ENCODE measurements around the gene PRSS53.

Gene PRSS53

DNA sequence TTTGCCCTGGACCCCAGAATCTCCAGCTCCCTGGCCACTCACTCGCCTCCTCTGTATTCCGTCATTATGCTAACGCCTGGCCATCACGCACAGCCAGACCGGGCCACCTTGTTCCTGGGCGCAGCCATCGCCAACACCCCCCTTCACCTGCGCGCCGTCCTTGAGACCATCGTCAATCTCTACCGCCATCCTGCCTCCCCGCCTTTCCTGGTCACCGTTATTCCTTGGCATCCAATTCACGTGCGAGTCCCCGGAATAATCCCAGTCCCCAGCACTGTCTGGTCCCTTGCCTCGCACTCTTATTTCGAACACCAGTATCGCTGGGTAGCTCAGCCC lies 5.3 kb upstream of the PRSS53 start:
- no peaks in the 10 kb centered on the region for H3K9me3 Mint-ChIP-seq
- H3K27me3 Mint-ChIP-seq: no peaks in the 10 kb centered on the region
- intact Hi-C loops (cut with micrococcal nuclease): loop anchor here (2.0 to 10.0 kb wide), 4 partner anchors 19 to 351 kb away; partner anchors contain the start of genes SETD1A, STX4, ZNF646 and ZNF668
- peak overlapping the region; percentile 88 for H3K4me3 Mint-ChIP-seq
- peak overlapping the region; percentile 83 for H3K27ac Mint-ChIP-seq
- H3K4me1 Mint-ChIP-seq (ENCODE audit: low read depth): peaks cover 37% of the 10 kb centered on the region
- peaks cover 41% of the 10 kb centered on the region for H3K36me3 Mint-ChIP-seq (ENCODE audit: low read depth)

DNA sequence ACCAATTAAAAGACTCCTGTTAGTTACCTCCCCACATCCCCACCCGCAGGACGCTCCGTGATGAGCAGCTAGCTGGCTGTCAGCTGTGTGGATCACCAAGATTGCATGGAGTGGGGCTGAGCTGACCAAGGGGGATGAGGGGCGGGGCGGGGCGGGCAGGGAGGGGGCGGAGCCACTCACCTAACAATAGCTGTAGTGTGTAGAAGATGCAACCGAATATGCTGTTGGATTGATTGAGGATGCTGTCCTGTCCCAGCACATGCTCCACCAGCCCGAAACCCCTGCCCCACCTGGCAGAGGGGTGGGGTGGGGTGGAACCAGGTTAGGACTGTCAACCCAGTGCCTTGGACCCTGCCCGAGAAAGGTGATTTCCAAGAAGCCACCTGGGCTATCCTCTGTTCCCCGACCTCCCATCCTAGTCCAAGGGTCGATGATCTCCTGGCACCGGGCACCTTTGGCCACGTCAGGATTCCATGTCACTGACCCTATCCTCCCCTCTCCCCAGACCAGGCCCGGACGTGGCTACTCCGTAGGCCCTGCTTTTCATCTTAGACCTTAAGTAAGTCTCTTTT lies 4.5 kb upstream of the PRSS53 start:
- peak overlapping the region; percentile 44 for H3K4me3 Mint-ChIP-seq
- no peaks in the 10 kb centered on the region for H3K27me3 Mint-ChIP-seq
- H3K27ac Mint-ChIP-seq: no peak overlapping the region
- H3K36me3 Mint-ChIP-seq (ENCODE audit: low read depth): peaks cover 49% of the 10 kb centered on the region
- no peaks in the 10 kb centered on the region for H3K9me3 Mint-ChIP-seq
- peaks cover 37% of the 10 kb centered on the region for H3K4me1 Mint-ChIP-seq (ENCODE audit: low read depth)
- intact Hi-C loops (cut with micrococcal nuclease): loop anchor here (10.0 kb wide), 2 partner anchors 138 to 352 kb away; partner anchors contain the start of genes SETD1A and ZNF843

DNA sequence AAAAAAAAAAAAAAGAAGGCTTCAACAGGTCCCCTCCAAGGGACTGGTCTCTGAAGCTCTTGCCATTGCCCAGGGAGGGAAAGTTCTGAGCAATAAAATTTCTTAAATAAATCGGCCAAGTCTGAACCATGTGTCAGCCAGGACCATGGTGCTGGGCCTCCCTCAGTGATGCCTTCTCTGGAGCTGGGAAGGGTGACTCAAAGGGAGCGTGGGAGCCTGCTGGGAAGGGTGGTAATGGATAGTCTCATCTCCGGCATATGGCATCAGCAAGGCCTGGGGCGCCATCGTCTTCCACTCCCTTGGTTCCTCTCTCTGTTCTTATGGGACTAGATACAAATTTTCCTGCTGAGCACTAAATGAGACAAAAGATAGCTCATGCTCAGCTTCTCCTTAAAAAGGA lies 3.6 kb upstream of the PRSS53 start:
- H3K27ac Mint-ChIP-seq: no peak overlapping the region
- no peaks in the 10 kb centered on the region for H3K9me3 Mint-ChIP-seq
- H3K27me3 Mint-ChIP-seq: no peaks in the 10 kb centered on the region
- intact Hi-C loops (cut with micrococcal nuclease): loop anchor here (10.0 kb wide), 2 partner anchors 138 to 352 kb away; partner anchors contain the start of genes SETD1A and ZNF843
- peaks cover 37% of the 10 kb centered on the region for H3K4me1 Mint-ChIP-seq (ENCODE audit: low read depth)
- no peak overlapping the region for H3K4me3 Mint-ChIP-seq
- peaks cover 58% of the 10 kb centered on the region for H3K36me3 Mint-ChIP-seq (ENCODE audit: low read depth)

DNA sequence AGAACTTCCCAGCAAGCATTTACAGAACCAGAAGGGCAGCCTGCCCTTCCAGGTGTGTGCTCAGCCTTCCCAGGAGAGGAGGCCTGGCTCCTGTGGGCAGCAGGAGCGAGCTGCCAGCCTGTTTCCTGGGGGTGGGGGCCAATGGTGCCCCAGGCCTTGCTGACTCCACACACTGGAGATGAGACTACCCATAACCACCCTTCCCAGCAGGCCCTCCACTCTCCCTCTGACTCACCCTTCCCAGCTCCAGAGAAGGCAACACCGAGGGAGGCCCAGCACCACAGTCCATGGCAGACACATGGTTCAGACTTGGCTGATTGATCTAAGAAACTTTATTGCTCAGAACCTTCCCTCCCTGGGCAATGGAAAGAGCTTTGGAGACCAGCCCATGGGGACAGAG lies 1.8 kb upstream of the PRSS53 start:
- intact Hi-C loops (cut with micrococcal nuclease): loop anchor here (10.0 kb wide), 2 partner anchors 136 to 354 kb away; partner anchors contain the start of genes SETD1A and ZNF843
- Mint-ChIP-seq H3K4me3 (no peak overlapping the region), H3K27me3 (no peaks in the 10 kb centered on the region), H3K4me1 (ENCODE audit: low read depth) (peaks cover 27% of the 10 kb centered on the region), H3K36me3 (ENCODE audit: low read depth) (peaks cover 75% of the 10 kb centered on the region), H3K9me3 (no peaks in the 10 kb centered on the region), H3K27ac (no peak overlapping the region)

DNA sequence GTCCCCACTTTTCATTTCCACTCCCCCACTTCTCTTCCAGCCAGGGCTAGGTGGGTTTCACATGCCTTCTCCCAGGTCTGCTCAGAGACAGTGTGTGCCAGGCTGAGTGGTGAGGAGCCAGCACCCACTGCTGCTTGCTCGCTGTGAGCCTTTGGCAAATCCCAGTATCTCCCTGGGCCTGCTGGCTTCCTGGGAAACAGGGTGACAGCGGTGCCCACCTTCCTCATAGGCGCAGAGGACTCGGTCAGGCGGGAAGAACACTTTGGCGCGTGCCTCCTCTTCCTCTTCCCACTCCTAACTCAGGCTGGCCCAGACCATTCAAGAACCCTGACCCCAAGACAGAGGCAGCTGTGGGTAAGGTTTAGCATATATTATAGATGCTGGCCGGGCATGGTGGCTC lies 456 bp upstream of the PRSS53 start:
- Mint-ChIP-seq H3K9me3 (no peaks in the 10 kb centered on the region), H3K27me3 (no peaks in the 10 kb centered on the region), H3K4me3 (no peak overlapping the region), H3K36me3 (ENCODE audit: low read depth) (peaks cover 85% of the 10 kb centered on the region), H3K27ac (no peak overlapping the region), H3K4me1 (ENCODE audit: low read depth) (peaks cover 22% of the 10 kb centered on the region)
- intact Hi-C loops (cut with micrococcal nuclease): no loop called here

DNA sequence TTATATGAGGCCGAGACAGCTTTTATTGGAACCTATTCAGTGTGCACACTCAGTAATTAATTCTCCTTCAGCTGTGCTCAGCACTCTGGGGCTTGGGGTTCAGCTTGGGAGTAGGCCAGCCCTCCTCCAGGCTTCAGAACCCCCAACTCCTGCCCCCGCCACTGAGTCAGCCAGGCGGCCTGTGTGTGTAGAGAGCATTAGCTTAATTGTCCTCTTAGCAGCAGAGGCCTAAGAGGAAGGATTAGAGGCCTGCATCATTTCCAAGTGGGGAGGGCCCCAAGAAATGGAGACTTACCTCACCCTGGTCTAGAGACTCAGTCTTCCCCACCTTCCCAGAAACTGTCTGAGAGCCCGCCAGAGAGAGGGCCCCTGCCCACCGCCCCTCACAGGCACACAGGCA lies 772 bp downstream of the PRSS53 start:
- Mint-ChIP-seq H3K27ac (no peak overlapping the region), H3K27me3 (no peaks in the 10 kb centered on the region), H3K36me3 (ENCODE audit: low read depth) (peaks cover 93% of the 10 kb centered on the region), H3K9me3 (no peaks in the 10 kb centered on the region), H3K4me1 (ENCODE audit: low read depth) (peaks cover 12% of the 10 kb centered on the region), H3K4me3 (no peak overlapping the region)
- intact Hi-C loops (cut with micrococcal nuclease): no loop called here

DNA sequence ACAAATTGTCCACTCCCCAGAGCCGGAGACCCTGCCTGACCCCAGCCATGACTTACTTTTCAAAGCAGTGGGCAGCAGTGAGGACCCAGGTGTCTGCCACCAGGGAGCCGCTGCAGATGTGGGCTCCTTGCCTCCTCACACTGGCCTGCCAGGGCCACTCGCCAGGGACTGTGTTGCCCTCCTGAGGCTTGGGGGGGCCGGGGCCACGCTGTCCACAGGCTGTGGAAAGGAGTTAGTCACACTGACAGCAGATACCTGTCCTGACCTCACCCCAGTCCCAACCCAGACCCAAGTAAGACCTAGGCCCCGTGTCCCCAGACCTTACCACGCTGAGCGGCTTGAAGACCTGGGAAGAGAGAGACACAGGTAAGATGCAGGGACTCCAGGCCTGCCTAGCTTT lies 1.3 kb downstream of the PRSS53 start:
- intact Hi-C loops (cut with micrococcal nuclease): no loop called here
- H3K27me3 Mint-ChIP-seq: no peaks in the 10 kb centered on the region
- H3K4me3 Mint-ChIP-seq: no peak overlapping the region
- H3K9me3 Mint-ChIP-seq: no peaks in the 10 kb centered on the region
- H3K4me1 Mint-ChIP-seq (ENCODE audit: low read depth): peaks cover 12% of the 10 kb centered on the region
- peaks cover 96% of the 10 kb centered on the region for H3K36me3 Mint-ChIP-seq (ENCODE audit: low read depth)
- no peak overlapping the region for H3K27ac Mint-ChIP-seq

DNA sequence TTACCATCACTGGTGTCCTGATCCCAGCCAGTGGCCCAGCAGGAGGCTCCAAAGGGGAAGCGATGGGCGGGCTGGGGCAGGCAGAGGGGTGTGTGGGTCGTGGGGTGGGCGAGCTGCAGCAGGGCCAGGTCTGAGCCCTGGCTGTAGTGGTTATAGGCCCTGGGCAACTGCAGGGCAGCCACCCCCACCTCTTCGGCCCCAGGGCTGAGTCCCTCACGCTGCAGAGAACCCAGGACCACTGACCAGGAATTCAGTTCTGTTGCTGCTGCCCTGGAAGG lies 2.2 kb downstream of the PRSS53 start:
- intact Hi-C loops (cut with micrococcal nuclease): no loop called here
- no peaks in the 10 kb centered on the region for H3K27me3 Mint-ChIP-seq
- H3K4me3 Mint-ChIP-seq: no peak overlapping the region
- no peaks in the 10 kb centered on the region for H3K9me3 Mint-ChIP-seq
- peaks cover 20% of the 10 kb centered on the region for H3K4me1 Mint-ChIP-seq (ENCODE audit: low read depth)
- H3K27ac Mint-ChIP-seq: peak overlapping the region; percentile 7
- peaks cover 99% of the 10 kb centered on the region for H3K36me3 Mint-ChIP-seq (ENCODE audit: low read depth)

DNA sequence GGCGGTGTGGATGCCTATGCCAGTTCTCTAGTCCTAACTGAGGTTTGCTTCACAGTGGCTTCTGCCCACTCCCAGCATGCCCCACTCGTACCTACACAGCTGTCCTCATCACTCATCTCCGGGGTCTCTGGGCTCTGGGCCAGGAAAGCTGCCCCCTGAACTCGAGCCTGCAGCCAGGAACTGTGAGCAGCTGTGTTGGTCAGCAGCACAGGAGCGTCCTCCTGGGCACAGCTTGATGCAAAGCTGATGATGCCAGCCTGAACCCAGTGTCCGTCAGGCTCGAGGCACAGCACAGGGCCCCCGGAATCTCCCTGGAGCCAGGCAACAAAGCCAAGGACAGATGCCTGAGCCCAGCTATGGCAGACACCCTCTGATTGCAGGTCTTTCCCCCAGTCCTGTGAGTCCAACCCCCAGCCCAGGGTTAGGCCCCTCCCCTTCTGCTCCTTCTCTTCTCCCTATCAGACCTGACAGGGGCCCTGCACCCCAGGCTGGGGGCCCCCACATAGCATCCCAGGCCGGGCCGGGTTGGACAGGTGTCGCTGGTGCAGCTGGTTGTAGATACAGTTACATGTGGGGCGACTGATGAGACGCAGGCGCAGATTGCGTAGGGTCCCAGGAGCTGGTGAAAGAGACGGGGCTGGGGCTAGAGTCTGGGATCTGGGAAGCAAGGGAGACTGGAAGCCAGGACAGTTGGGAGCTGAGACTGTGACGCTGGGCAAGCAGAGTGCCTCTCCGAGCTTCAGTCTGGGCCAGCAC lies 2.7 kb downstream of the PRSS53 start:
- intact Hi-C loops (cut with micrococcal nuclease): no loop called here
- H3K27ac Mint-ChIP-seq: peak overlapping the region; percentile 7

DNA sequence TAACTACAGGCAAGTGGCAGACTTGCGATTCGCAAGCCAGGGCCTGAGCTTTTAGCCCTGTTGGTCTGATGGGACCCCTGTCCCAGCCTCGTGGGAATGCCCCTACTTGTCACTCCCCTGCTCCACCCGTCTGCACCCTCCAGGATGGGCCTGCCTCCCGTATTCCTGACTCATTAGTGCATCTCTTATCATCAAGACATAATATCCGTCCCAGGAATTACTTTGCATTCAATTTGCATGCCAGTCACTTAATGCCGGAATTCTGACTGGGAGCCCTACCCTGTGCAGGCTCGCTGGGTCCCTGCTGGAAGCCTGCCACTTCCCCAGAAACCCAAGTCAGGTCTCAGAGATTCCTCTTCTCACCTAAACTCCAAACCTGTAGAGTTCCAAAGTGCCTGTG lies 3.3 kb downstream of the PRSS53 start:
- H3K27ac Mint-ChIP-seq: no peak overlapping the region
- peaks cover 99% of the 10 kb centered on the region for H3K36me3 Mint-ChIP-seq (ENCODE audit: low read depth)
- H3K4me1 Mint-ChIP-seq (ENCODE audit: low read depth): peaks cover 27% of the 10 kb centered on the region
- H3K27me3 Mint-ChIP-seq: no peaks in the 10 kb centered on the region
- intact Hi-C loops (cut with micrococcal nuclease): no loop called here
- no peak overlapping the region for H3K4me3 Mint-ChIP-seq
- no peaks in the 10 kb centered on the region for H3K9me3 Mint-ChIP-seq

More for the DNA sequence above, 2.7 kb downstream of the PRSS53 start:
- Mint-ChIP-seq H3K9me3 (no peaks in the 10 kb centered on the region), H3K4me3 (no peak overlapping the region), H3K27me3 (no peaks in the 10 kb centered on the region), H3K4me1 (ENCODE audit: low read depth) (peaks cover 25% of the 10 kb centered on the region), H3K36me3 (ENCODE audit: low read depth) (peaks cover 99% of the 10 kb centered on the region)

DNA sequence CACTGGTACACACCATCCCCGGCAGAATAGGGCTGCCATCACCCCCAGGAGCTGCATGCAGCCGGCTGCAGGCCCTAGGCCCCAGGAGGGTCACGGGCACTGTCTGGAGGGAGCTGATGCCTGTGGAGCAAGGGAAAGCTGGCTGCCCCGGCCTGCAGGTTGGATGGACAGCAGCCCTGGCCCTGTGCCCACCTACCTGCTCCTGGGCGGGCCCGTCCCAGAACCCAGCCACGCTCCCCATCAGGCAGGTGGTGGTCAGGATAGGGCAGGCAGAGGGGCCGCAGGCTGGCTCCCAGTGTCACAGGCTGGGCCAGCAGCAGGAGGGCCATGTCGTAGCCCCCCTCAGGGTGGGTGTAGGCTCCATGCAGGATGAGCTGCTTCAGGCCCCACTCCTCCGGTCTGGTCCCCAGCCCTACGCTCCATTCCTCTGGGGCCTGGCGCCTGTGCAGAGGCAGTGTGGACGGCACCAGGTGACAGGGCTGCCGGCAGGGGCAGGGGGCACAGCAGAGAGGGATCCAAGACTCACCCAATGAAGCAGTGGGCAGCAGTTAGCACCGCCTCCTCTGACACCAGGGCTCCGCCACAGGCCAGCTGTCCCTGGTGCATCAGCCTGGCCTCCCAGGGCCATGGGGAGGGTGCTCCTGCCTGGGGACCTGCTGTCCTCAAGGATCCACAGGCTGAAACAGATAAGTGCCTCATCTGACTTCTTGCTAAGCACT lies 4.0 kb downstream of the PRSS53 start:
- H3K4me1 Mint-ChIP-seq (ENCODE audit: low read depth): peaks cover 34% of the 10 kb centered on the region
- no peaks in the 10 kb centered on the region for H3K9me3 Mint-ChIP-seq
- no peak overlapping the region for H3K4me3 Mint-ChIP-seq
- no peak overlapping the region for H3K27ac Mint-ChIP-seq
- intact Hi-C loops (cut with micrococcal nuclease): no loop called here
- peaks cover 99% of the 10 kb centered on the region for H3K36me3 Mint-ChIP-seq (ENCODE audit: low read depth)
- no peaks in the 10 kb centered on the region for H3K27me3 Mint-ChIP-seq

DNA sequence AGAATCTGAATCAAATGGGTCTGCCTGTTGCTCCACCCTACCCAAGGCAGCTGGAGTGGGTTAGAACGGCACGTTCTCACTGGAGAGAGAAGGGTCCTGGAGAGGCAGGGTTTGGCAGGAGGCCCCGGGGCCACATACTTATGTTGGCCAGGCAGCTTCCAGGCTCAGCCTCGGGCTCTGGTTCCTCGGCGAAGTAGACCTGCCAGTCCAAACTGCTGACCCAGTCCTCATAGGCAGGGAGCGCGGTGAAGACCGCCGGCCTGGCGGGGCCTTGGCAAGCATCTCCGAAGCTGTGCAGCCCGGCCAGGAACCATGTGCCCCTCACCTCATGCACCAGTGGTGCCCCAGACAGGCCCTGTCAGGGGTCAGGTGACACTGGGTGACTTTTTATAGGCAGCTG lies 4.8 kb downstream of the PRSS53 start:
- H3K27me3 Mint-ChIP-seq: no peaks in the 10 kb centered on the region
- no peak overlapping the region for H3K4me3 Mint-ChIP-seq
- H3K4me1 Mint-ChIP-seq (ENCODE audit: low read depth): peaks cover 41% of the 10 kb centered on the region
- H3K36me3 Mint-ChIP-seq (ENCODE audit: low read depth): peaks cover 99% of the 10 kb centered on the region
- intact Hi-C loops (cut with micrococcal nuclease): no loop called here
- H3K27ac Mint-ChIP-seq: no peak overlapping the region
- no peaks in the 10 kb centered on the region for H3K9me3 Mint-ChIP-seq

DNA sequence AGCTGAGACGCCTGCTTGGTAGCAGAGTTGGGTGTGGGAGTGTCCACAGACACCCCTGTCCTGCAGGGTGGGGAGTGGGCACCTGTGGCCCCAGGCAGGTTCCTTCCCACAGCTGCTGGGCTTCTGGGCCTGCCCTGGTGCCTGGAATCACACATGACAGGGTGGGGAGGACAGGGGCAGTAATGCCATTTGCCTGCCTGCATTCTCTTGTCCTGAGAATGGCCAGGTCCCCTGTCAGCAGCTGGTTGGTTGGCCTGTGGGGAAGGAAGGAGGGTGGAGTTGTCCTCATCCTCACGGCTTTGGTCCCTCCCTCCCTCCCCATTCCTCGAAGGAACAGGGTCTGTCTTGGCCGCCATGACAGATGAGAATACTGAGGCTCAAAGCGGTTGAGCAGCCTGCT lies 5.2 kb downstream of the PRSS53 start:
- H3K9me3 Mint-ChIP-seq: no peaks in the 10 kb centered on the region
- no peaks in the 10 kb centered on the region for H3K27me3 Mint-ChIP-seq
- no peak overlapping the region for H3K4me3 Mint-ChIP-seq
- peaks cover 45% of the 10 kb centered on the region for H3K4me1 Mint-ChIP-seq (ENCODE audit: low read depth)
- intact Hi-C loops (cut with micrococcal nuclease): no loop called here
- H3K27ac Mint-ChIP-seq: no peak overlapping the region
- H3K36me3 Mint-ChIP-seq (ENCODE audit: low read depth): peaks cover 99% of the 10 kb centered on the region

DNA sequence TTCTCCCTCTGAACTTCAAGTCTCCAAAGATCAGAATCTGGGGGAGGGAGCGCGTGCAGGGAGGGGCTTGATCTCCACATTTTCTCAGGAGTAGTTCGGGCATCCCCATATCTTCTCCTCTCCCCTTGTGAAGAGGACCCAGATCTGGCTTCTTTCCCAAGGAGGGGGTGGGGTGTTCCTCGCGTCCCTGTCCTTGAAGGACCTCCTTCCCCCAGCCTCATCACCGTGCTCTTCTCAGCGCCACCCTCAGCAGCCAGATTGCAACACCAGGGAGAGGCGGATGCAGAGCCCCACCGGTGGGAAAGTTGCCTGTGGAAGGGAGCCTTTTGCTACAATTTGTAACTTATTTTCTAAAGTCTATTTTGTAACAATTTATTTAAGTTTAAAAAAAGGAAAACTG lies 5.7 kb downstream of the PRSS53 start:
- Mint-ChIP-seq H3K9me3 (no peaks in the 10 kb centered on the region), H3K4me3 (no peak overlapping the region), H3K27ac (no peak overlapping the region), H3K27me3 (no peaks in the 10 kb centered on the region), H3K4me1 (ENCODE audit: low read depth) (peaks cover 50% of the 10 kb centered on the region), H3K36me3 (ENCODE audit: low read depth) (peaks cover 99% of the 10 kb centered on the region)
- intact Hi-C loops (cut with micrococcal nuclease): no loop called here
